ENCODE measurements around the gene RAB37.

The RAB37 gene

DNA sequence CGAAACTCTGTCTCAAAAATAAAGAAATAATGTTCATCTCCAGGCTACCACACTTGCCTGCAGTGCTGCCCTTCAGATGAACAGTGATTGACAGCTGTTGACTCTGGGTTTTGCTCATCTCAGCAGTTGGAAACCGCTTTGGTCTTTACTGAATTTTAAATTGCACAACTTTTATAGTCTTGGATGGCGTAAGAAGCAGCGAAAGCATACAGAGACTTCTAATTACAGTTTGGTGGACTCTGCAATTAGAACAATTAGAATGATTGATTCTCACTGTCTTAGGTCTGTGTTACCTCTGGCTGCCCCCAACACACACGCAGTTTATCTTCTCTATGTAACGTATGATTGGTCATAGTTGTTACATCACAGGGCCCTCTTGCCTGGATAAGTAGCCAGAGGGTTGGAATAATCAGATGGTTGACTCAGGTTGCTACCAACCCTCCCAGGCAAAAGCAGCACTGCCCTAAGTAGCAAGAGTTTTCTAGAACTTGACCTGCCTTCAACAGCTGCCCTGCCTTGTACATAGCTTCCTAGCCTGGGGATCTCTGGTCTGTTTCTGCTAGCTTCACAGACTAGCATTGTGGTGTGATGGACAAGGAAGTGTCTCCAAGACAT, 41.0 kb downstream of the RAB37 start:
- no peak for DNase-seq (ENCODE audit: low spot score)

DNA sequence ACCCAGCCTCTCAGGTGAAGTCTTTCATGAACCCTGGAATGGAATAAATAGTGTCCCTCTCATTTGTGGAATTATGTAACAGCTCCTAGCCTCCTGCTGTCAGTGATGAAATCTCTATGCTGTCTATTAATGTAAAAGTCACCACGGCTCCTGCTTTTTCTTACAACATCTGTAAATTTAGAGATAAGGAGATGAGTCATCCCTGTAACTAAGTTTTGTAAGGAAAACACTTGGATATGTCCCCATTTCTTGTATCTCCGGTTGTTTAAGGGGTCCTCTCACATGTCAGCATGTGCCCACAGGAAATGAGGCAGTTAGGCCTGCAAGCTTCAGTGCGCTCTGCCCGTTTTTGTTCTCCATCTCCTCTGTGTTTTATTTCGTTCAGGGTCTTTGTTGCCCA, 41.9 kb downstream of the RAB37 start:
- DNase-seq (ENCODE audit: low spot score): no peak

DNA sequence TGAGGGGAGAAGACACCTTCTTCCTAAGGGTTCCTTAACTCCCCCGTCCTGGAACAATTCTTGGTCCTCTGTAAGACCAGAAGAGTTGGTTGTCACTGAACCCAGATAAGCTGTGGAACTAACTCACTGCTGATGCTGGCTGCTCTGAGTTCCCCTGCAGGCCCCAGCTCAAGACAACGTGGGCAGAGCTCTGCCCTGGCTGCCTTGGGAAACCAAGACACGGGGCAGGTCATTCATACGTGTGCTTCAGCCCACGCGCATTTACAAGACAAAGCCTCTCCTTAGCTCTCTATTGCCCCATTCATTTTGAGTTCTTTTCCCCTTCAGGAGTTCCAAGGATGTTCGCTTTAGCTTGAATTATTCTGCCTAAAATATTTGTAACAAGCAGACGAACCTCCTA, 42.4 kb downstream of the RAB37 start:
- no peak for DNase-seq (ENCODE audit: low spot score)

DNA sequence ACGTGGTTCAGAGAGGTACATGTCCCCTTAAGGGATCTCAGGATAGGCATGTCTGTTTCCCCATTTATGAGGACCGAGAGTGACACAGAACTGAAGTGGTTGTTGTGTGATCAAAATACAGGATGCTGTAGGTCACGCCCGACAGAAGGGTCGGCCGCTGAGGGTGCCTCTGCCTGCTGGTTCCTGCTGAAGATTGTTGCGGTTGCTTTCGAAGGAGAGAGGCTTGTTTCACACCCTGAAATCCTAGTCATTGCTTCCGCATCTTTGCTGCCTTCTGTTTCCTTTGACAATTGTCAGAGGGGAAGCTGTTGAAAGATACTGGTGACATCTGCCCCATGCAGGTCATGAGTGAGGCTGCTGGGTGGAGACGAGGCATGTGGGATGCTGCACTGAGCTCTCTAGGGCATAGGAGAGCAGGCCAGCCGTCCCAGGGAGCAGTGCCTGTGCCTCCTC, 42.9 kb downstream of the RAB37 start:
- DNase-seq (ENCODE audit: low spot score): no peak

DNA sequence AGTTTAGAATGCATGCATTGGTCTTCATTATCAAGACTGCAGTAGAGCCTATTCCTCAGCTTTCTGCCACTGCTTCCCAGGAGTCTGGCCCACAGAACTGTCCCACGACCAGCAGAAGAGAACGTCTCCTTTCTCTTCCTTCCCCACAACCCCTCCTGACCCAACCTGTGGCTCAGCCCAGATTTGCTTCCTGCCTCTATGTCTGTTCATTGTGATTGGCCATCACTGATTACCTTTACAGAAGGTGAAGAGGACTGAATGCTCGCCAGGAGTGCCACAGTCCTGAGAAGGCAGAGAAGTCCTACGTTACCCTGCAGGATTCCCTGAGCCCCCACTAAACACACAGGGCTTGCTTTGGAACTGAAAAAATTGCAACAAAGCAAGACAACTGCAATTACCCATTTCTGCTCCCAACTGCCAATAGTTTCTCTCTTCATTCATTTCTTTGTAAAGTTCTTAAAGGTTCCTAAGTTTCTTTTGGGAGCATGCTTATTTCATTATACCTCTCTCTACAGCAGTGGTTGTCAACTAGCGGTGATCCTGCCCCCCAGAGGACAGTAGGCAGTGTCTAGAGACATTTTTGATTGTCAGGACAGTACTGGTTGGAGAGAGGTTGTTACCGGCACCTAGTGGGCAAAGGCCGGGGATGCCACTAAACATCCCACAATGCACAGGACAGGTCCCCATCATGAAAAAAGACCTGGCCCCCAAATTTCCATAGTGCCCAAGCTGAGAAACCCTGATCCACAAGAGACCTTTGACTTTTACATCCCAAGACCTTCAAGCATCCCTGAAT, 43.6 kb downstream of the RAB37 start:
- peak; percentile 72 for DNase-seq (ENCODE audit: low spot score)

DNA sequence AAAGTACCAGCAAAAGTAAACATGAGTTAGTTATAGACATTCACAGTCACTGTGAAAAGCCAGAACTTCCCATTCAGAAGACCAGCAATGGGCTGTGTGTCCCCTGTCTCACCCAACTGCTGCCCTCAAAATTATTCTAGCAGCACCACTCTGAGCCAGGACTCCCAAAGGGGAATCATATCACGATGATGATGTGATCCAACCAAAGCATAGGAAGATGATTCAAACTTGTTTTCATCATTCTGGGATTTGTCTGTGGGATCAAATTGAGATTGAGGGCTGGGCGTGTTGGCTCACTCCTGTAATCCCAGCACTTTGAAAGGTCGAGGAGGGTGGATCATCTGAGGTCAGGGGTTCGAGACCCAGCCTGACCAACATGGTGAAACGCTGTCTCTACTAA, 45.5 kb downstream of the RAB37 start:
- no peak for DNase-seq (ENCODE audit: low spot score)

DNA sequence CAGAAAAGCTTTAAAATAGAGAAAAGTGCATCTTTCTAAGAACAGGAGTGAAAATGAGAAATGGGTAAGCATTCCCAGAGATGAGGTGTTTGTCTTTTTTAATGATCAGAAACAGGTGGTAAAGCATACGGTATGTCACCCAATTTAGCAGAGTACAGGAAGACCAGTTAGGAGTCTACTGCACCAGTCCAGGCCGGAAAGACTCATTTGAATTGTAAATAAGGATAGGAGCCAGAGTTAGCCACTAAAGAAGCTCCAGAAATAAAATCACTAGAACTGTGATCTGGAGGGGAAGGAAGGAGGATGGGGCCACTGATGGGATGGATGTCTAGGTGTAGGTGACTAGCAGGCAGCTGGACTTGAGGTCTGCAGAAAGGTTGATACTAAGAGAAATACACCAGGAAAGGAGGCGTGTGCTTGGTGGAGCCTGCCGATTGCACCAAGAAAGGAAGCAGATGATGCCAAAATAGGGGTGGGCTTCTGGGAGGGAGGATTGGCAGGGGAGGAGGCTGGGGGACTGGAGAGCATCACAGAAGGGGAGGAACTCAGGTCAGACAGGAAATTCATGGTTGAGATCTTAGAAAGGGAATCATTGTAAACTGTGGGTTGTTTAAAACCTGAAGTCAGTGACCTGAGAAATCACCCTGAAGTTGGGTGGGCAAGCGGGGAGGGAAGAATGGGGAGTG, 47.2 kb downstream of the RAB37 start:
- DNase-seq (ENCODE audit: low spot score): no peak

DNA sequence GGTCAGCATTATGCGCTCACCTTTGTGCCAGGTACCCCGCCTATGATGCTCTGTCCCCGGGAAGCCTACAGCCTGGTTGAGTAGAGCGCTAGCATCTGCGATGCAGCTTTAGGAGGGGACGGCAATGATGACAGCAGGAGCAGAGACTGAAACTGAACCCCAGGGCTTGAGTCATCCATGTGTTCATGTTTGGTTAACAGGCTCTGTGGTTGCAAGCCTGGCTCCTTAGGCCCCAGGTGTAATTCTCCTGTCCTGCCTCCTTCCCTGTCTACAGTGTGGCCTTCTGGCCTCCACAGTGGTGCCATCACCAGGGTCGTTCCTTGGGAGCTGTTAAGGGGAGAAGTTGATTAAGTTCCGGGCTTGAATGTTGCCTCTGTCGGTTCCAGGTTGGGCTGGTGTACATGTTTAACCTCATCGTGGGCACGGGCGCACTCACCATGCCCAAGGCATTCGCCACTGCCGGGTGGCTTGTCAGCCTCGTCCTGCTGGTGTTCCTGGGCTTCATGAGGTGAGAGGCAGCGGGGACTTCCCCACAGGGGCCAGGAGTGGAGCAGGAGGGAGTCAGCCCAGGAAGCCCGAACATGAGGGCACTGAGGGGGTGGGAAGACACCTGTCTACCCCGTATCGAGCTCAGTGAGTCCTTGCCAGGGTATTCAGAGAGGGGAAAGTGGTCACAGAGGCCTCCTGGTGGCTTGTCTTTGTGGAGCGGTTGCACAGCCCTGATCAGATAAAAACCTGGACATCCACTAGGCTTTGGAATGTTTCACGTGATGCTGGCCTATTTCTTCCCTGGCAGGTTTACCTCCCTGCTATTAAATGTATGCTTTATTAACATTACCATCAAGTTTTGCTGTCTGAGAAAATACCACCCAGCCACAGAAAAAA, 48.3 kb downstream of the RAB37 start:
- no peak for DNase-seq (ENCODE audit: low spot score)

DNA sequence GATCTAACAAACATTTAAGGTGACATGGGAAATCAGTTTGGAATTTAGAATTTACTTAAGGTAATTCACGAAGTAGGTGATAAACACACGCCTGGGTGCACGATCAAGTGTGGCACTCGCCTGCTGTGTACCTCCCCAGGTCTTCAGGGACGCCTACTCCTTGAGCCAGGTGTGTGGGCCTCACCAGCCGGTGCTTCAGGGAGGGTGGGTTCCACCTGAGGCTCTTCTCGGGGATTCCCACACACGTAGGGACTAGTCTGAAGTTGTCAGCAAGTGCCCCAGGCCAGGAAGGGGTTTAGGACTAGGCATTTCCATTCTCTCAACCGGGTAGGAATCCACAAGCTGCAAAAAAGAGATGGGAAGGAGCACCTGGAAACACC, 48.9 kb downstream of the RAB37 start:
- DNase-seq (ENCODE audit: low spot score): no peak

DNA sequence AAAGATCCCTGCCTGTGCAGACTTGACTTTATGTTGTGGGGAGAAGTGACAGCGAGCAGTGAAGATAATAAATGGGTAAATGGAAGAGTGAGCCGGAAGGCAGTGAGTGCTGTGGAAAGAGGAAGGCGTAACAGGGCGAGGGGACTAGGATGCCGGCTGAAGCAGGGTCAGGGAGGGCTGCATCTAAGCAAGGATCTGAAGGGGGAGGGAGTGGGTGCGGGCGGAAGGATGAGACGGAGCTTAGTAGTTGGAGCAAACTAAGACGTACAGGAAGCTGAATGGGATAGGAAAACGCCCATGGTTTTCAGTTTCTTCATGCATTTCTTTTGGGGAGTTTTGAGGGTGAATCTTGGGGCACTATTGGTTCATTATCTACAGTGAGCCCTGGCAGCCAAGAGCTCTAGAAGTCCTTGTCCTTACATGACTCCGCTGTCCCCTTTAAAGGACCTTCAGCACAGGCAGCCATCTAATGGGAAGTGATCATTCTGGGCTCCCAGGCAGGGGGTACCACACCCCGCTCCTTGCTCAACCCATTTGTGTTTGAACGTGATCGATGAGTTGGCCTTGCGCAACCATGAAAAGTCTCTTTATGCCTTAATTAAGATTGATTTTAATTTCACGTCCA, 49.5 kb downstream of the RAB37 start:
- no peak for DNase-seq (ENCODE audit: low spot score)

DNA sequence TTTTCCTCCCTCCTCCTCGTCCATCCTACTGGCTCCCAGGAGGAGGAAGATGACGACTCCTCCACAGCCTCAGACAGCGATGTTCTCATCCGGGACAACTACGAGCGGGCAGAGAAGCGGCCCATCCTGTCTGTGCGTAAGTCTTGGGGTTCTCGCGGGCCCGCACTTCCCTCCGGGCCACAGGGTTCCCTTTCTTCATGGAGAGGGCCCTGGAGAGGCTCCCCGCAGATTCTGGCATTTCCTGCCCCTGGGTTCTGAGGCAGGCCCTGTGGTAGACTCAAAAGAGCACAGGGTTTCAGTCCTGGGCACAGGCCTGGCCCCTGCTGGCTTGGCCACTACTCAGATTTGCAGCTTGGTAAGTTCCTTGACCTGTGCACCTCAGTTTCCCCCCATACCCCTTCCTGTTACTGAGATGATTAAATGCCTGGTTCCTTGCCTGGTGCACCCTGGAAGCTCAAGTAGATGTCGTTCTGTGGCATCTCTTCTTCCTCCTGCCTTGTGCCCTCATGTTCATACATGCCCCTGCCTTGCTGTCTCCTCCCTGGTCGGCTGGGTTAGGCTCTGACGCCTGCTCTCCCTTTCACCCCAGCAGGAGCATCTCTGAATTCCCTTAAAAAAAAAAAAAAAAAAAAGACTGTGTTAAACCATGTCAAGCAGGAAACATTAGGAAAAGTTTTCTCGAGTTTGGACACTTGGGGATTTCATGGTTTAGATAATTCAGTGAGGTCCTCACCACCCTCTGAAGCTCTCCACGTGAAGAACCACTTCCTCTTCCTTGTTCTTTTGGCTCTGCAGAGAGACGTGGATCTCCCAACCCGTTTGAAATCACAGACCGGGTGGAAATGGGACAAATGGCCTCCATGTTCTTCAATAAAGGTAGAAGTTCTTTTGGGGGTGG, 53.4 kb downstream of the RAB37 start:
- no peak for DNase-seq (ENCODE audit: low spot score)

DNA sequence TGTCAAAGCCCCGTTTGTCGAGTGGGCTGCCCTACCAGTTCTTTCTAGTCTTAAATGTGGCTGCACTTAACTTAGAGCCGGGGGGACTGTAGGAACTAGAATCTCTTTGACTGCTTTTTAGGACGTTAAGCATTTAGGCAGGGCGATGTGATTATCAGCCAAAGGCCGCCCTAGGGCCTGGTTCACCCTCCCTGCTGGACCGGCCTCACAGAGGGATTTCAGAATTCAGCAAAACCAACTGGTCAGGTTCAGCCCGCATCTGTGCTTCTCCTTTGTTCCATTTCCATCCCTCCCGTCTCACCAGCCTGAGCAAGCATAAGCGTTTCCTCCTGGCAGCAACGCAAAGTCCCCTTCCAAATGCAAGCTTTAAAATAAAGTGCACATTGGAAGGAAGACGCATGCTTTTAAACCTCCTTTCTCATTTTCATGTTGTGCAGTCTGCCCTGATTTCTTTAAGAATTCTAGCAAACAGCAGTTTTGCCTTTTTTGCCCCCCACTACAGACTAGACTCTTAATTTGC, 55.6 kb downstream of the RAB37 start:
- no peak for DNase-seq (ENCODE audit: low spot score)

DNA sequence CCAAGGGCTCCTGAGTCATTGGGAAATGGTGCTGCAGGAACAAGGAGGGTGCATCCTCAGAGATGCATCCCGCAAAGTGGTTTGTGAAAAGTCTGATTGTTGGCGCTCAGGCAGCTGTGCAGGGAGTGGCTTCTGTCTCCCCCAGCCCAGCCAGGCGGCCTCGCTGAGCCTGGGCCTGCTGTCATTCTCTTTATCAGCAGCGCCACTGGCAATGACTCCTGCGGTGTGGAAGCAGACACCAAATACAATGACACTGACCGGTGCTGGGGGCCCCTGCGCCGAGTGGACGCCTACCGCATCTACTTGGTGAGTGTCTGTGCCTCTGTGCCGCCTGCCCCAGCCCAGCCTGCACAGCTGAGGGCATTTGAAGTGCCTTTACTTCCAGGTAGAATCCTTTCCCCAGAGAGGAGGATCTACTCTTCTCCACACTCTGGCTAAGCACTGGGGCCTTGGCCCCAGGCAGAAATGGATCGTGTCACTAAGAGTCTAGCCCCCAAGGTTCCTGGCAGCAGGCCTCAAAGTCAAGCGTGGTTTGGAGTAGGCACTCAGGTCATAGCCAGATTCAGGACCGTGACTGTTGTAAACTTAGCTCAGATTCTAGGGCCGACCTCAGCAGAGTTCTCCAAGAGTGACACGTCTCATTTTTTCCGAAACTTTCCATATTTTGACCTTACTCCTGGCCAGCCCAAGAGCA, 58.4 kb downstream of the RAB37 start:
- no peak for DNase-seq (ENCODE audit: low spot score)

DNA sequence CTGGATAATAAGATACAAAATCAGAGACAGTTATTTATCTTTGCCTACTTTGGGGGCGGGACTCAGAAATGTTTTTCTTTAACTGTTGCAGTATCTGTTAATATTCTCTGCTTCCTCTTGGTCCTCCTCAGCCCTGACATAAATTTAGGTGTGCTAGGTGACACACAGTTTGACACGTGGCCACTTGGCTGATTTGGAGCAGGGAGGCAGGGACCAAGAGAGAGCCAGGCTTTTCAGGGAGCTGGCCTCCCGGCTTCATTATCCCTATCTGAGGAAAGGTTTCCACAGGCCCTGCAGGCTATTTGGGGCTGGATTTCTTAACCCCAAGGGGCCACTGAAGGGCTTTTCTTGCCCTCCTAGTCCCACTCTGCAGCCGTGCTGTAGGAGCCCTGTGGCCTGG, 59.2 kb downstream of the RAB37 start:
- DNase-seq (ENCODE audit: low spot score): no peak

DNA sequence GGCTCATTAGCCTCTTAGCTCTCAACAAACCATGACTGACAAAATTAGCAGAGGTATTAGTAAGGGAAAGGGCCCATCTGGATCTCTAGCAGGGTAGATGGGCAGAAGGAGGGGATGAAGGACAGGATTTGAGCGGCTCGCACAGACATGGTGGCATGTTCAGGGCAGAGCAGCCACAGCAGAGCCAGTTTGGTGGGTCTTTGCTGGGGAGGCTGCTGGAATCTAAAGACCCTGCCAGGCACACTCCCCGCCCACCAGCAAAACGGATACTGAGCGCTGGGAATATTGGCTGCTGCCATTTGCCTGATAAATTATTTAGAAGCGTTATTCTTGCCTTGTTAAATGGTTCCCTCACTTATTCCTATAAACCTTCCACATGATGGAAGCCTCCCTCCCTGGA, 59.8 kb downstream of the RAB37 start:
- no peak for DNase-seq (ENCODE audit: low spot score)
